ENCODE results near the gene PRSS22. TPM values are rescaled to one million over a fixed set of nuclear protein-coding genes. Genes with fewer than 3 reads are reported as not detected.

Gene PRSS22
- total RNA-seq, 6 experiments from 2014 or later: not detected

DNA sequence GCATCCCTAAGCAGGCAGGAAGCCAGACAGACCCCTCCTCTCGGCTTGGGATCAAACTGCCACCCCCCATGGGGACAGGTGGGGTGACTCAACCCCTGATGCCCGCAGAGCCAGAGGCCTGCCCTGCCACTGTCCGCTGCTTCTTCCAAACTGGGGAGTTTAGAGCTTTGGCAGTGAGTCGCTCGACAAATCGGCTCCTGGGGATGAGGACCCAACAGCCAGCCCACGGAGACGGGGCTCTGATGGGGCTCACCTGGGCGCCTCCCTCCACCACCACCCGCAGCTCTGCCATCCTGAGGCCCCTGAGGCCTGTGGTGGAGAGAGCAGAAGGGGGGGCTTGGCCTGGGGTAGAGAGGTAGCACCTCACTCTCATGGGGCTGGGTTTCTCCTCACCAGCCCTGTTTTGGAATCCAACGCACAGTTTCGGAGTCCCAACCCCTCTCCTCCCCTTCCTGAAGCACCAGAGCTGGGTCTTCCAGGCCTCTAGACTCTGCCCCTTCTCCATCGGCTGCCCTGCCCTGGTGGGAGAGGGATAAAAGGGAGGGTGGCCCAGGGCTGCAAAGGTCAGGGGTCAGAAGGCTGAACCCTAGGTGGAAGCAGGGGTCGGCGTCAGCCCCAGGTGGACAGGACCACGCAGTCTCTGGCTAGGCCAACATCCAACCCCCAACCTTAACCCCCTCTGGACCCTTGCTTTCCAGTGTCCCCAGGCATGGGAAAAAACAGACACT lies 5.8 kb downstream of the PRSS22 start:
- peaks cover 9% of the 10 kb centered on the region for H3K36me3 Mint-ChIP-seq (ENCODE audit: low read depth)
- no peak overlapping the region for H3K4me3 Mint-ChIP-seq
- H3K9me3 Mint-ChIP-seq: peaks cover 13% of the 10 kb centered on the region
- DNase-seq: no peak
- H3K4me1 Mint-ChIP-seq (ENCODE audit: low read depth): peaks cover under 1% of the 10 kb centered on the region
- H3K27me3 Mint-ChIP-seq (ENCODE audit: insufficient read depth): peaks cover 12% of the 10 kb centered on the region
- TF ChIP-seq, protein P1, sequence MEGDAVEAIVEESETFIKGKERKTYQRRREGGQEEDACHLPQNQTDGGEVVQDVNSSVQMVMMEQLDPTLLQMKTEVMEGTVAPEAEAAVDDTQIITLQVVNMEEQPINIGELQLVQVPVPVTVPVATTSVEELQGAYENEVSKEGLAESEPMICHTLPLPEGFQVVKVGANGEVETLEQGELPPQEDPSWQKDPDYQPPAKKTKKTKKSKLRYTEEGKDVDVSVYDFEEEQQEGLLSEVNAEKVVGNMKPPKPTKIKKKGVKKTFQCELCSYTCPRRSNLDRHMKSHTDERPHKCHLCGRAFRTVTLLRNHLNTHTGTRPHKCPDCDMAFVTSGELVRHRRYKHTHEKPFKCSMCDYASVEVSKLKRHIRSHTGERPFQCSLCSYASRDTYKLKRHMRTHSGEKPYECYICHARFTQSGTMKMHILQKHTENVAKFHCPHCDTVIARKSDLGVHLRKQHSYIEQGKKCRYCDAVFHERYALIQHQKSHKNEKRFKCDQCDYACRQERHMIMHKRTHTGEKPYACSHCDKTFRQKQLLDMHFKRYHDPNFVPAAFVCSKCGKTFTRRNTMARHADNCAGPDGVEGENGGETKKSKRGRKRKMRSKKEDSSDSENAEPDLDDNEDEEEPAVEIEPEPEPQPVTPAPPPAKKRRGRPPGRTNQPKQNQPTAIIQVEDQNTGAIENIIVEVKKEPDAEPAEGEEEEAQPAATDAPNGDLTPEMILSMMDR (IDR thresholded peaks at IDR 0.05): no peak
- H3K27ac Mint-ChIP-seq: no peak overlapping the region

DNA sequence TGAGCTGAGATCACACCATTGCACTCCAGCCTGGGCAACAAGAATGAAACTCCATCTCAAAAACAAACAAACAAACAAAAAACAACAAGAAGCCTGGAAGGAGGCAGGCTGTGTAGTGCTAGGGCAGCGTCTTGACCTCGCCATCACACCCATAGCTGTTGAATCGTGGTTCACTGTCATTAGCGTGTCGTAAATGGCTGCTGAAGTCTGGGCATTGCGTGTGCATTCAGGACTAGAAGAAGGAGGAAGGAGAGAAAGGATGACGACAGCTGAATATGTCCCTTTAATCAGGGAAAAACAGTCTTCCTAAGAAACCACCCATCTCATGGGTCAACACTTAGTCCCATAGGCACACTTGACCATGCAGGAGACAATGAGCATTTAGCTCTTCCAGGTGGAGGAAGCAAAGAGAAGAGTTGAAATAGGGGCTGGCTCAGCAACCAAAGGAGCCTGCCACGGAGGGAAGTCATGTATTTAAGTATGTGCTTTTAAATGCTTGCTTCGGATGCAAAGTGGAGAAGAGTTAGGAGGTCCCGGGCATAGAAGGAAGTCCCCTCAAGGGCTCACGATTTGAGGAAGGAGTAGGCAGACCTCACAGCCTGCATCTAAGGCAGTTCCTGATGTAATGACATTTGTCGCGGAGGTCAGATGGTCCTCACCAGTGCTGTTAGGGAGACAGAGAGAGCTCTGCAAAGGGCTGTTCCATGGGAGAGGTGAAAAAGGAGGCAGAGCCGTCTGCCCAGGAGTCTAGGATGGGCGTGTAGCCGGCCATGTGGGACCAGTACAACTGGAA lies 8.8 kb downstream of the PRSS22 start:
- no peak overlapping the region for H3K4me3 Mint-ChIP-seq
- H3K27me3 Mint-ChIP-seq (ENCODE audit: insufficient read depth): peaks cover 11% of the 10 kb centered on the region
- TF ChIP-seq, protein P1 (IDR thresholded peaks at IDR 0.05): no peak
- peaks cover 2% of the 10 kb centered on the region for H3K36me3 Mint-ChIP-seq (ENCODE audit: low read depth)
- no peak for DNase-seq
- no peak overlapping the region for H3K27ac Mint-ChIP-seq
- peaks cover 10% of the 10 kb centered on the region for H3K4me1 Mint-ChIP-seq (ENCODE audit: low read depth)
- peaks cover 4% of the 10 kb centered on the region for H3K9me3 Mint-ChIP-seq

DNA sequence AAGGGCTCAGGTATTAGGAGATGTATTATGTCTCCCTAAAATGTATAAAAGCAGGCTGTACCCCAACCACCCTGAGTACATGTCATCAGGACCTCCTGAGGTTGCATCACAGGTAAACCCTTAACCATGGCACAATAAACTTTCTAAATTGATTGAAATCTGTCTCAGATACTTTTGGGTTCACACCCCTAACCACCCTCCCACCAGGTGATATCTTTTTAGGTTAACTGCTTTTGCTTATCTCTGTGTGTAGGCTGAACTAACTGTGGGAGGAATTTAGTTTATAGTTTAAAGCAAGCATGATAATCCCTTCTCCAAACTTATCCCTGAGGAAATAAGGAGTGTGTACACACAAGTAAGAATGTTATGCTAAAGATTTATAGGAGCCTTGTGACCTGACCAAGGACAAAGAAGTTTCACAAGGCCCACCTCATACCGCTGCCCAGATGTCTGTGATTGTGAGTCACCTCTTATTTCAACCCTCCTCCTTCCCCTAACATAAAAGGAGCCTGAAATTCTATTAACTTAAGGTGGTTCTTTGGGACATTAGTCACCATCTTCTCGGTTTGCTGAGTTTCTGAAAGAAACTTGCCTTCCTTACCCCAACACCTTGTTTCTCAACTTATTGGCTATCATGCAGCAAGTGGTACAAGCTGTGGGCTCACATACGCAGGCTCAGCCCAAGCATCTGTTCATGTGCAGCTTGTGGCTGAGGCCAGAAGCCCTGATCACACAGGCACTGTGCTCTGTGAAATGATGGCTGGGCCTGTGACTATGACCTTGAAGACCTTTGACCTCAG lies 11.3 kb downstream of the PRSS22 start:
- TF ChIP-seq, protein P1 (IDR thresholded peaks at IDR 0.05): no peak
- H3K9me3 Mint-ChIP-seq: no peaks in the 10 kb centered on the region
- no peaks in the 10 kb centered on the region for H3K36me3 Mint-ChIP-seq (ENCODE audit: low read depth)
- peaks cover 11% of the 10 kb centered on the region for H3K27me3 Mint-ChIP-seq (ENCODE audit: insufficient read depth)
- no peak overlapping the region for H3K4me3 Mint-ChIP-seq
- H3K27ac Mint-ChIP-seq: no peak overlapping the region
- H3K4me1 Mint-ChIP-seq (ENCODE audit: low read depth): peaks cover 10% of the 10 kb centered on the region
- DNase-seq: peak; percentile 48

DNA sequence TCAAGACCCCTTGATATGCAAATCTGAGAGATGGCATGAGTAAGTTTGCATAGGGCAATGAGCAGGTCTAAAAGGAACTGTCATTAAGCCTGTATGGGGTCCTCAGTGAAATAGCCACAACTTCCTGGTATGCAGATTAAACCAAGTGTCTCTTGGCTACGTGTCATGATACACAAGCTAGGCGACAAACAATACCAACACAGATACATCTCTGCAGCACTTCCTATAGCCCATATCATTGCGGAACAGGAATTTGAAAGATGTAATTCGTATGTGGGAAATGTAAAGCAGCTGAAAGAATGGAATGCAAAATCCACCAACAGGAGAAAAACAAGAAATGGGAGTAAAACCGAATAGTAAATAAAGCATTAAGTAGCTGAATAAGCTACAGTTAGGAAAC lies 12.9 kb downstream of the PRSS22 start:
- TF ChIP-seq, protein P1 (IDR thresholded peaks at IDR 0.05): no peak
- no peak for DNase-seq
- Mint-ChIP-seq H3K27me3 (ENCODE audit: insufficient read depth) (peaks cover 7% of the 10 kb centered on the region), H3K36me3 (ENCODE audit: low read depth) (no peaks in the 10 kb centered on the region), H3K4me3 (no peak overlapping the region), H3K27ac (no peak overlapping the region), H3K9me3 (no peaks in the 10 kb centered on the region), H3K4me1 (ENCODE audit: low read depth) (peaks cover 10% of the 10 kb centered on the region)

DNA sequence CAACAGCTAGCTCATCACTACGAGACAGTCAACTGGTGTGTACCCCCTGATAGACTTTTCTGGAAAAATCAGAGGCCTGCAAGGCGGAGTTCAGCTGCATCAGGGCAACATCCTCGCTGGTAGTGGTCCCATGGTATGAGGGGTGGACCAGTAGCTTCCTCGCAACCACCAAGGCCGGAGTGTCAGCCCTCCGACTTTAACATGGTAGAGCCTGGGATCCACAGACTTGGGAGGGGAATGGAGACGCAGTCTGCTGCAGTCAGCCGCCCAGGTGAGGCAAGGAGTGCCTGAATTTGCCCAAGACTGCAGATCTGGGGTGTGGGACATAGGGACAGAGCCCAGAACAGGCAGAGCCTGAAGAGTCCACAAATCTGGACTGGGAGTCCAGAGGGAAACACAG lies 14.4 kb downstream of the PRSS22 start:
- peaks cover 17% of the 10 kb centered on the region for H3K4me1 Mint-ChIP-seq (ENCODE audit: low read depth)
- no peak overlapping the region for H3K27ac Mint-ChIP-seq
- no peak overlapping the region for H3K4me3 Mint-ChIP-seq
- H3K9me3 Mint-ChIP-seq: no peaks in the 10 kb centered on the region
- peaks cover 1% of the 10 kb centered on the region; the same call in 1 of the 2 replicates for H3K27me3 Mint-ChIP-seq (ENCODE audit: insufficient read depth)
- no peaks in the 10 kb centered on the region for H3K36me3 Mint-ChIP-seq (ENCODE audit: low read depth)
- DNase-seq: no peak
- TF ChIP-seq, protein P1 (IDR thresholded peaks at IDR 0.05): no peak

All from HFFc6 (cell line).